Measurements from ENCODE around the gene SAMMSON.

SAMMSON gene

GRCh38 chr3:69999140-70000027, at the start of gene SAMMSON:
SAMMSON (plus strand) TSS chr3:69999733.
- ATAC-seq (no peak), DNase-seq (no peak)

DNA sequence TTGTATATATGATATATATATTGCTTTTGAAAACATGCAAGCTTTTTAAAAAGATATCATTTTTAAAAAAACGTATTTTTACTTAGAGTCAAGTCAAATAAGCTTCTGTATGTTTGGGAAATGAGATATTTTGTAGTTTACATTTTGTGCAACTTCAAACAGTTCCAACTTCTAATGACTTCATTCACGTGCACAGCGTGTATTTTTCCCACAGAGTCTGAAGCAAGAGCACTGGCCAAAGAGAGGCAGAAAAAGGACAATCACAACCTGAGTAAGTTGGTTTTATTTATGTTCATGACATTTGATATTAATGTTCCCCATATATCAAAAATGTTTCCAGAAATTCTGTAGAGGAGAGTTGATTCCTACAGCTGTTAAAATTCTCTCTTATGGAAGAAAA, 47.9 kb upstream of the SAMMSON start:
- ATAC-seq: no peak
- DNase-seq: no peak

GRCh38 chr3:69959581-69959980, 40.0 kb upstream of the SAMMSON start:
- no peak for DNase-seq

DNA sequence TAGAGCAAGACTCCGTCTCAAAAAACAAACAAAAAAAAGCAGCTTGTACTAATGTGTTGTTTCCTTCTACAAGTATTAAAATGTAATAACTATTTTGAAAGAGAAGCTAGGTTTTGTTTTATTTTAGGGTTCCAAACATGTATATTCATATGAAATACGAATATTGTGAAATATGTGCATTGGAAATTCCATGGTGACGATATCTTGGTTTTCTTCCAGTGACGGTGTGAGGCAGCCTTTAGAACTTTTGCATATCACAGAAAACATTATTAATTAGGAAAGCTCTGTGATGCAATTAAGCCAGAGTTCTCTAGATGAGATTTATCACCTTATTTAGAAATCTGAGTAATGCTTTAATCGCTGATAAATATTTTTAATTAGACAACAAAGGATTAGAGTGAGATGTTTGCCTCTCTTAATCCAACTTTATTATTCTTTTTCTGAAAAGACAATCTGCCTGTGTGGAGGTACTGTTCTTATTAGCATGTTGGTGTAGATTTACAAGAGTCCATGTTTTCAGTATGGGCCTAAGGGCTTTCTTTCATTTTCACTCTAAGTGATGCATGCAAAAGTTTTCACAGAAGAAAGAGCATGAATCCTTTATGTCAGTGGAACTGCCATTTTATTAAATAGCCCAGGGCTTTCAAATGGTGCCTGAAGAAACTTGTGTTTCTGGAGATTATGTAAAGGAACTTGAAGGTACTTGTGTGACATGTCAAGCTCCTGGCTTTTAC, 37.7 kb upstream of the SAMMSON start:
- ATAC-seq: no peak
- no peak for DNase-seq

More at GRCh38 chr3:69959581-69959980, 40.0 kb upstream of the SAMMSON start:
- no peak for ATAC-seq

DNA sequence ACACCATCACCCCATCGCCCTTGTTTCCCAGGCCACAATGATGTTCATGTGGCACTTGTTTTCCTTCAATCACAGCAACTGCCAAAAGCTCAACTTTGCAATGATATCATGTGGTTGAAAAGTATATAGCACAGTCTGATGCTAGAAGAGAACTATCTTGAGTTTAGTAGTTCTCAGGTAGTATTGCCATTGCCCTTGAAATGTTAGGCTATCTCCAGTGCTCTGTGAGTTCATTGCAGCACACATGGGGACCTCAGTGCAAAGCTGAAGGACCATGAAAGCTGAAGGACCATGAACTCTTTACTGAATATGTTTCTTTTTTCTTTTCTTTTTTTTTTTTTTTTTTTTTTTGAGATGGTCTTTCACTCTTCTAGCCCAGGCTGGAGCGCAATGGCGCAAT, 35.9 kb upstream of the SAMMSON start:
- no peak for DNase-seq
- ATAC-seq: no peak

DNA sequence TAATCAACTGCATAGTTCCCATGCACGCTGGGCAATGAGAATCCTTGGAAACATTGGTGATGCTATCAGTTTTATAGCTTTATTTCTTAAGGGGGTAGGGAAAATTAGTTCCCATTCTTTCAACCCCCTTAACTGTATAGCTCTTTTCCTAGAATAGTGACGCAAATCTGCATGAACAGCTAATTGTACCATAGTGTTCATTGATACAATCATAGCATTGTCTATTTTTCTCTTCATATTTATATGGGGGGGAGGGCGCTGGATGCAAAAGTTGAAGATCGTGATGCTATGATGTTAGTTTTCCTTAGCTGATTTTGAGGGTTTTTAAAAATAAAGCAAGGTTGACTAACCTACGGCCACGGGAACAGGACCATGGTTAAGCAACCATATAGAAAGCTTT, 32.4 kb upstream of the SAMMSON start:
- no peak for ATAC-seq

GRCh38 chr3:69970827-69971226, 28.7 kb upstream of the SAMMSON start:
- DNase-seq: no peak
- no peak for ATAC-seq

More for the DNA sequence above, 32.4 kb upstream of the SAMMSON start:
- no peak for DNase-seq

DNA sequence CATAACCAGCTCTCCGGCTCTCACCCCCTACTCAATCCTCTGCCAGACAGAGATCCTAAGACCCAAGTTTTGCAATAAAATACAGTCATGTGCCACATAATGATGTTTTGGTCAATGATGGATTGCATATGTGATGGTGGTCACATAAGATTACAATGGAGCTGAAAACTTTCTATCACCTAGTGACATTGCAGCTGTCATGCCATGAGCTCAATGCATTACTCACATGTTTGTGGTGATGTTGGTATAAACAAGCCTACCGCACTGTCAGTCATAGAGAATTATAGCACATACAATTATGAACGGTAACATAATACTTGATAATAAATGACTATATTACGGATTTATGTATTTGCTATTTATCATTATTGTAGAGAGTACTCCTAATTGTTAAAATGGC, 26.9 kb upstream of the SAMMSON start:
- ATAC-seq (no peak), DNase-seq (no peak)

DNA sequence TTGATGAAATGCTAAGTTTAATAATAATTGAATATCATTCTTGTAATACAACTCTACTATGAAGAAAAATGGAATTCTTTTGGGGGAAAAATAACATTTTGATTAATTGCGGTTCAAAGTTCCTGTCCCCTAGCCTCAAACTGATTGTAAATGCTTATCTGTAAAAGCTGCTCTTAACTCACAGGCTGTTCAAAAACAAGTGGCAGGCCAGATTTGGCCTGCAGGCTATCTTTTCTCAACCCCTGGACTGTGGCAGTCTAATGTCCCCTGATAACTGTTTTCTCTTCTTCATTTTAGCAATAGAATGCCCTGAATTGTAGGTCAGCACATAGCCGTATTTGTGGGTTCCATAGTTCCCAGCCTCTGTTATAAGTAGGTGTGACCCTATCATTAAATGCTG, 23.5 kb upstream of the SAMMSON start:
- no peak for ATAC-seq
- DNase-seq: no peak

DNA sequence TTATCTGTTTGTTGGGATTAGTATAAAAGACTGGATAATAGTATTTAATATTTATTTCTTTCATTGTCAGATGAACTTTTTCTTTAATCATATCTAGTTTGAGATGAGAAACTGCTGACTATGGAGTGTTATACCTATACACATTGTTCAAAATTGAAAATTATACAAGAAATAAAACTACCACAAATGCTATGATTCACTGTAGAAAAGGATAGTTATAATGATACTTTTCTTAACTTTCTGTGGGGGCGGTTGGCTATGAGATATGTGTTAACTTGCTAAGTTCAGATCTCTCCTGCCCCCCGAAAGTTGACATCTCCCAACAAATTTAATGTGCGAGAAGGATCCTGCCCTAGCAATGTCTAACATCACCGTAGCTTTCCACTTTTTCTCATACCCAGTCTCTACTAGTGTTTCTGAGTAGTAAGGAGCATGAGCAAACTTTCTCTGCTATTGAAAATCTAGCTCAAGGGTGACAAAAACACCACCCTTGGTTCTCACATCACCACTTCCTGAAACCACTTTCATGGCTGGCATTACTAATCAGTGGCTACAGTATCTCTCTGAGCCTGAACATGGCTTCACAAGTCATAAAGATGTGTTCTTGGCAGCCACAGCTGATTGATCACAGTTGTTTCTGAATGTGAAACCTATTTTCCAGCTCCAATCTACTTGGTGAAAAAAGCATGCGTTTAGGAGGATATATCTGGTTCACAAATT, 15.8 kb upstream of the SAMMSON start:
- no peak for DNase-seq
- no peak for ATAC-seq

DNA sequence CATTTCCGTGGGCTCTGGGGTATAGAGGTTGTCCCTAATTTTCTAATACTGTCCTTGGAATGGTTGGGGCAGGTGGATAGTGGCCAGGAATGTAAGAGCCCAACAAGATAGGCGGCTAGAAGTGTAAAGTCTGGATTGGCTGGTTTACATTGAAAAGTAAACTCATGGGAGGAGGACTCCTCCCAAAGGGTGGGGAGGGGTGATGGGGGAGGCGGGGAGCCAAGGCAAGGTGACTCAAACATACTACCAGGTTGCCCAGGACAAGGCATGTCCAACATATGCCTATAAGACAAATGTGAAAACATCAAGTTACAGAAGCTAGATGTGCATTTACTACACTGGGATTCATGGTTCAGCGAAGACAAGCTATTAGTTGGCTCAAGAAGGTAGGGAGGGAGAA, 14.3 kb upstream of the SAMMSON start:
- DNase-seq (no peak), ATAC-seq (no peak)

DNA sequence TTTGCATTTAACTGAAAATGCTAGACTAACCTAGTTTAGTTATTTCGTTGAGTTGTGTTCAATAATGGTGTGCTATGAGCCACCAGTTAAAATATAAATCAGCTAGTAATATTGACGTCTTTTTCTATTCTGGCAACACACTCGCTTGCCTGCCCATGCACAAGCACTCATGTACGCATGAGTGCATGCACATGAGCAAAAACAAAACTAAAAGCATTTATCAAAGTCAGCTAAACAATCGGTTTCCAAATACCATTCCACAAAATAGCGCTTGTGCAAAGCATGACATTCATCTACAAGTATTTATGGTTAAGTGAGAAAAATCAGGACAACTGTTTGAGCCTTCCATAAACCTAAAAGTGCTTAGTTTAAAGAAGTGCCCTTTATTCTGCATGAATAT, 13.1 kb upstream of the SAMMSON start:
- ATAC-seq (no peak), DNase-seq (no peak)

GRCh38 chr3:69987833-69988232, 11.7 kb upstream of the SAMMSON start:
- no peak for ATAC-seq
- no peak for DNase-seq

GRCh38 chr3:69993757-69994156, 5.8 kb upstream of the SAMMSON start:
- ATAC-seq (no peak), DNase-seq (no peak)

DNA sequence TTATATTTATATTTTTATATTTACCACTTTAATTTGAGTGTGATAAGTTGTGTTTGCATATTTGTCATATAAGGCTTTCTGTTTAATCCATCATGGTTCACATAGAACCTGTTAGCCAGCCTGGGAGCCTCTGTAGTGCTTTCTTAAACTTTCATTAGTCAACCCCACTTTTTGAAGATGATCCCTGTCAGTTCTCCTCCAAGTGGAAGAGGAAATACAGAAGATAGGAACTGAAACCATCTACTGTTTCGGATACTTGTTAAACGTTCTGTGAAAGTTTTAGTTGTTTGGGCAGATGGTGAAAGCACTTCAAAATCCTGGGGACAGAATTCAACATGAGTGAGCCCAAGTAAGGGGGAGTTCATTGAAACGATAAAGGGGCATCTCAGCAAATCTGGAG, 4.6 kb upstream of the SAMMSON start:
- no peak for ATAC-seq
- no peak for DNase-seq

GRCh38 chr3:69997631-69998307, 1.8 kb upstream of the SAMMSON start:
- ATAC-seq: no peak

GRCh38 chr3:69998759-69999139, 784 bp upstream of the SAMMSON start:
- no peak for ATAC-seq

More at GRCh38 chr3:69997631-69998307, 1.8 kb upstream of the SAMMSON start:
- no peak for DNase-seq

DNA sequence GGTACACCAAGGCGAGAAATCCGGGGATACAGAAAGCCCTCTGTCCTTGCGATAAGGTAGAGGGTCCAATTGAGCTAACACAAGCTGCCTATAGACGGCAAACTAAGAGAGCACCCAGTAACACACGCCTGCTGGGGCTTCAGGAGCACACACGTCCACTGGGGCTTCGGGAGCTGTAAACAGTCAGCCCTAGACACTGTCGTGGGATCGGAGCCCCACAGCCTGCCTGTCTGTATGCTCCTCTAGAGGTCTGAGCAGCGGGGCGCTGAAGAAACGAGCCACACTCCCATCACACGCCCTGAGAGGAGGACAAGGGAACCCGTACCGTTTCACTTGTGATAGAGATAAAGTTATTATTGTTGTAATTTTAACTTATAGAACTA, 486 bp downstream of the SAMMSON start:
- ATAC-seq (no peak), DNase-seq (no peak)

More at GRCh38 chr3:69998759-69999139, 784 bp upstream of the SAMMSON start:
- no peak for DNase-seq

DNA sequence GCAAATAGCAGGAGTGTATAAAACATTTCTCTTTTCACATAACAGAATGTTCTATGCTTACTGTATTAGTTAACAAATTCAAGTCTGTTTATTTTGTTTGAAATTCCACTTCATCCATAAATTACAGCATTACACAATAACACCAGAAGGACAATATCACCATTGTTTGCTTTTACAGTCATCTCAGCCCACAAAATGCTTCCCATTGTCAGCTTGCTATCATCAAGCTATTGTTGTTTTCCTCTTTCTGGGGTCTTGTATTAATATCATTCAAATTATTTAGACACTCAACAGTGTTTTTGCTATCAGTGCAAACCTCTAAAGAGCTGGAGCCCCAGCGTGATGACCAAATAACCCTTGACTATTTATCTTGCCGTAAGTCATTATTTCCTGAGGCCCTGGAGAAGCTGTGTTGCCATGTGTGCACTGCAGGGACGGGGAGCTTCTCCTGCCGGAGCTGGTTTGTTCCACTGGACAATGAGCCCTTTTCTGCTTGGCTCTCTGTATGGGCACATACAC, 1.1 kb downstream of the SAMMSON start:
- DNase-seq (no peak), ATAC-seq (no peak)

GRCh38 chr3:70003119-70003518, 3.6 kb downstream of the SAMMSON start:
- ATAC-seq (no peak), DNase-seq (no peak)

- ATAC-seq (no peak), DNase-seq (no peak)
Observed at GRCh38 chr3:70006089-70006488, 6.6 kb downstream of the SAMMSON start.

GRCh38 chr3:70010346-70010745, 10.8 kb downstream of the SAMMSON start:
- DNase-seq (no peak), ATAC-seq (no peak)

All from stimulated activated naive CD8-positive, alpha-beta T cell treated with anti-CD3 and anti-CD28 coated beads, Interleukin-15, Interleukin-2, amounts not matched to agents 100 U/mL and 50 U/mL, for 24 hours (primary cell).